KOPT-K1 (cell line): ENCODE results near the gene FGD5.
"Not testable (repeated sequence)": the region's sequence is repeated elsewhere in the genome, so short reads cannot be mapped to it uniquely, and the experiment has no call there.

Experiments
- H3K27ac ChIP-seq: fragments of 200-600 bp; sonication (generic); 2 replicates; pipeline ENCODE4 v1.5.1; 2016; ENCODE audit warnings: antibody characterized with exemption, mild to moderate bottlenecking, low read depth, low read length; ENCODE audit not compliant: poor library complexity, severe bottlenecking
- H3K36me3 ChIP-seq: fragments of 200-600 bp; sonication (generic); 2 replicates; pipeline ENCODE4 v1.5.1; 2017; ENCODE audit warnings: antibody characterized with exemption, mild to moderate bottlenecking, low read length, moderate library complexity; ENCODE audit not compliant: insufficient read depth
- H3K9me3 ChIP-seq: fragments of 200-600 bp; sonication (generic); 2 replicates; pipeline ENCODE4 v1.5.1; 2017; ENCODE audit warnings: antibody characterized with exemption, low read length, mild to moderate bottlenecking; ENCODE audit not compliant: insufficient read depth, poor library complexity, severe bottlenecking

Gene FGD5

GRCh38 chr3:14809611-14810010, 9.2 kb upstream of the FGD5 start:
- H3K36me3 ChIP-seq, H3K9me3 ChIP-seq, H3K27ac ChIP-seq: not testable (repeated sequence)

- Histone ChIP-seq H3K27ac (no peak overlapping the region), H3K9me3 (no peaks in the 10 kb centered on the region), H3K36me3 (no peaks in the 10 kb centered on the region)
These were observed 8.5 kb upstream of the FGD5 start for GRCh38 chr3:14810070-14810791.

- H3K27ac ChIP-seq: no peak overlapping the region
- no peaks in the 10 kb centered on the region for H3K9me3 ChIP-seq
- no peaks in the 10 kb centered on the region for H3K36me3 ChIP-seq
These were observed 7.7 kb upstream of the FGD5 start for GRCh38 chr3:14810801-14811661.

GRCh38 chr3:14811684-14812083, 7.1 kb upstream of the FGD5 start:
- no peaks in the 10 kb centered on the region for H3K9me3 ChIP-seq
- no peaks in the 10 kb centered on the region for H3K36me3 ChIP-seq
- H3K27ac ChIP-seq: no peak overlapping the region

GRCh38 chr3:14812196-14812790, 6.5 kb upstream of the FGD5 start:
- Histone ChIP-seq H3K27ac (no peak overlapping the region), H3K9me3 (no peaks in the 10 kb centered on the region), H3K36me3 (no peaks in the 10 kb centered on the region)

- Histone ChIP-seq H3K36me3 (no peaks in the 10 kb centered on the region), H3K9me3 (no peaks in the 10 kb centered on the region), H3K27ac (no peak overlapping the region)
These were observed 4.3 kb upstream of the FGD5 start for GRCh38 chr3:14814411-14814871.

- Histone ChIP-seq H3K36me3 (no peaks in the 10 kb centered on the region), H3K9me3 (no peaks in the 10 kb centered on the region), H3K27ac (no peak overlapping the region)
These were observed 2.4 kb upstream of the FGD5 start for GRCh38 chr3:14816359-14816758.

GRCh38 chr3:14819671-14820070, 909 bp downstream of the FGD5 start:
- Histone ChIP-seq H3K27ac (no peak overlapping the region), H3K36me3 (no peaks in the 10 kb centered on the region)

GRCh38 chr3:14820156-14820555, 1.4 kb downstream of the FGD5 start:
- Histone ChIP-seq H3K36me3 (no peaks in the 10 kb centered on the region), H3K27ac (no peak overlapping the region), H3K9me3 (no peaks in the 10 kb centered on the region)

More at GRCh38 chr3:14819671-14820070, 909 bp downstream of the FGD5 start:
- no peaks in the 10 kb centered on the region for H3K9me3 ChIP-seq

- no peak overlapping the region for H3K27ac ChIP-seq
- no peaks in the 10 kb centered on the region for H3K36me3 ChIP-seq
- no peaks in the 10 kb centered on the region for H3K9me3 ChIP-seq
These were observed 2.4 kb downstream of the FGD5 start for GRCh38 chr3:14821151-14821550.

- H3K9me3 ChIP-seq: no peaks in the 10 kb centered on the region
- H3K36me3 ChIP-seq: no peaks in the 10 kb centered on the region
- no peak overlapping the region for H3K27ac ChIP-seq
These were observed 3.4 kb downstream of the FGD5 start for GRCh38 chr3:14822134-14822533.

- Histone ChIP-seq H3K9me3 (no peaks in the 10 kb centered on the region), H3K27ac (no peak overlapping the region), H3K36me3 (no peaks in the 10 kb centered on the region)
These were observed 4.1 kb downstream of the FGD5 start for GRCh38 chr3:14822670-14823390.

GRCh38 chr3:14823393-14823792, 4.6 kb downstream of the FGD5 start:
- no peaks in the 10 kb centered on the region for H3K9me3 ChIP-seq
- H3K27ac ChIP-seq: no peak overlapping the region
- H3K36me3 ChIP-seq: no peaks in the 10 kb centered on the region

- Histone ChIP-seq H3K36me3 (no peaks in the 10 kb centered on the region), H3K27ac (no peak overlapping the region), H3K9me3 (no peaks in the 10 kb centered on the region)
These were observed 5.3 kb downstream of the FGD5 start for GRCh38 chr3:14823910-14824629.
